D721Med (cell line): ENCODE data around the gene ZNF428.

Source experiments
- DNase-seq: peaks from one replicate; pipeline ENCODE4 v3.0.0; 2011; ENCODE audit warnings: low spot score; ENCODE audit not compliant: insufficient read length
- FAIRE-seq: peaks from 2 replicates; lab custom pipeline; 2011; peaks lifted over from hg19 to GRCh38; lab: Jason Lieb, UNC
- CTCF ChIP-seq: IDR thresholded peaks from 2 replicates; pipeline ENCODE4 v1.5.1; 2012; ENCODE audit warnings: mild to moderate bottlenecking, control low read depth; ENCODE audit not compliant: insufficient read depth; ENCODE audit errors: missing control alignments

ZNF428 gene

GRCh38 chr19:43634506-43634871, 15.1 kb upstream of the ZNF428 start:
- FAIRE-seq, result no peak
- TF ChIP-seq CTCF, result no peak

GRCh38 chr19:43634068-43634467, 14.6 kb upstream of the ZNF428 start:
- DNase-seq (no peak), FAIRE-seq (no peak)
- no peak for TF ChIP-seq CTCF

More at GRCh38 chr19:43634506-43634871, 15.1 kb upstream of the ZNF428 start:
- DNase-seq, result no peak

GRCh38 chr19:43633520-43633919, 14.1 kb upstream of the ZNF428 start:
- FAIRE-seq (no peak), DNase-seq (no peak)
- TF ChIP-seq CTCF, result no peak

- TF ChIP-seq CTCF, result no peak
- DNase-seq (no peak), FAIRE-seq (no peak)
Observed at GRCh38 chr19:43631491-43631890, 12.1 kb upstream of the ZNF428 start.

- FAIRE-seq (no peak), DNase-seq (no peak)
- no peak for TF ChIP-seq CTCF
Observed at GRCh38 chr19:43628646-43629326, 9.4 kb upstream of the ZNF428 start.

- no peak for TF ChIP-seq CTCF
- no peak for FAIRE-seq
- no peak for DNase-seq
Observed at GRCh38 chr19:43626838-43627237, 7.4 kb upstream of the ZNF428 start.

- FAIRE-seq (no peak), DNase-seq (no peak)
- no peak for TF ChIP-seq CTCF
Observed at GRCh38 chr19:43625918-43626579, 6.6 kb upstream of the ZNF428 start.
